EH (cell line): ENCODE results near the gene GARIN5A.

ENCODE experiments used
- DNase-seq: peaks from one replicate; pipeline ENCODE4 v3.0.0-alpha.2; 2015; ENCODE audit warnings: low read depth

The GARIN5A gene

GRCh38 chr19:50433201-50434180 is 43.2 kb downstream of the GARIN5A start:
- DNase-seq: no peak

- no peak for DNase-seq
These were observed 44.2 kb downstream of the GARIN5A start, which contains the start of gene MYBPC2 for GRCh38 chr19:50432221-50433028. Gene MYBPC2, plus strand, starts transcription at chr19:50432892. Its CDS starts 62 bp downstream, at chr19:50432954.

GRCh38 chr19:50431343-50432220 is 45.1 kb downstream of the GARIN5A start:
- peak; percentile 68 for DNase-seq

- DNase-seq: no peak
These were observed 45.7 kb downstream of the GARIN5A start for GRCh38 chr19:50430888-50431342.

GRCh38 chr19:50428772-50429463 is 47.7 kb downstream of the GARIN5A start:
- DNase-seq: no peak

- peak; percentile 60 for DNase-seq
These were observed 48.6 kb downstream of the GARIN5A start for GRCh38 chr19:50427997-50428425.

- no peak for DNase-seq
These were observed 49.2 kb downstream of the GARIN5A start for GRCh38 chr19:50427318-50427925.

GRCh38 chr19:50425581-50425980 is 51.1 kb downstream of the GARIN5A start:
- DNase-seq: no peak

- no peak for DNase-seq
These were observed 53.2 kb downstream of the GARIN5A start for GRCh38 chr19:50423279-50424113.

- DNase-seq: no peak
These were observed 54.0 kb downstream of the GARIN5A start for GRCh38 chr19:50422397-50423278.

- no peak for DNase-seq
These were observed 55.8 kb downstream of the GARIN5A start for GRCh38 chr19:50420808-50421207.

GRCh38 chr19:50420127-50420526 is 56.5 kb downstream of the GARIN5A start:
- DNase-seq: no peak

GRCh38 chr19:50419580-50420035 is 57.0 kb downstream of the GARIN5A start:
- no peak for DNase-seq

GRCh38 chr19:50419022-50419579 is 57.5 kb downstream of the GARIN5A start:
- no peak for DNase-seq

GRCh38 chr19:50418176-50419021 is 58.2 kb downstream of the GARIN5A start, which contains the start of gene SPIB:
Gene SPIB, plus strand, starts transcription at chr19:50418938. Its CDS starts 25 bp downstream, at chr19:50418963.
- no peak for DNase-seq

GRCh38 chr19:50417111-50418081 is 59.3 kb downstream of the GARIN5A start:
- no peak for DNase-seq
